HG03442 (cell line): Measurements from ENCODE around the gene DAND5.
A peak's percentile ranks its signal among the peaks of the same experiment; 100 is the strongest.
"Not testable (repeated sequence)": the region's sequence is repeated elsewhere in the genome, so short reads cannot be mapped to it uniquely, and the experiment has no call there.

Source experiments
- ATAC-seq: cut with Tn5 transposase; IDR thresholded peaks from one replicate; pipeline ENCODE4 v1.9.1; 2021; ENCODE audit warnings: mild to moderate bottlenecking, moderate library complexity; ENCODE audit not compliant: unreplicated experiment

The DAND5 gene

DNA sequence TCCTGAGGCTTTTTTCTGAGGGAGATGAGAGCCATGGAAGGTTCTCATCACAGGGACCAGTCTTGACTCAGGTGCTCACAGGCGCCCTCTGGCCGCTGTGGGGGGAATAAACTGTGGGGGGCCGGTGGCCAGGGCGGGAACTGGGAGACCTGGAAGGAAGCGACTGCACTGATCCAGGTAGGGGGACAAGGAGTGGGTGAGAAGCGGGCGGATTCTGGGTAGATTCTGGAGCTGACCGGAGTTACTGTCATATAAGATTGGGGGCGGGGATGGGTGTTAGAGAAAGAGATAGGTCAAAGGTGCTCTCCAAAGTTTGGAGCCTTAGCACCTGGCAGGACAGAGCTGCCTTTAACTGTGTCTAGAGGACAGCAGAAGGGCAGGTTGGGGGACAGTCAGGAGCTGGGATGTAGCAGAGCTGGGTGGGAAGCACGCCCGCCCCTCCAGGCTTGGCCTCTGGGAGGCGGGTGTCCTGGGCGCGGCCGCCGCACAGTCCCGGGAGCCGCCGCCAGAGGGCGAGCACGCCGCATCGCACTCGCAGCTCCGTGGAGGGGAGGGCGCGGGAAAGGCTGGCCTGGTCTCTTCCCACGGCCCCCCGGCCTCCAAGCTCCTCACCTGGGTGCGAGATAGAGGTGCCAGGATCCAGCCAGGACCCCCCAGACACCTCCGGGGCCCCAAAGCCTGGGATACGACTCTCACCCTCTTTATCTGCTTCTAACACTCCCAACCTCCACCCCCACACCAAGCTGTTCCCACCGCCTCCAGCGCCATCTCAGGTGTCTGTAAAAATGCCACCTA, 4.2 kb upstream of the DAND5 start:
- ATAC-seq = peak; percentile 66

DNA sequence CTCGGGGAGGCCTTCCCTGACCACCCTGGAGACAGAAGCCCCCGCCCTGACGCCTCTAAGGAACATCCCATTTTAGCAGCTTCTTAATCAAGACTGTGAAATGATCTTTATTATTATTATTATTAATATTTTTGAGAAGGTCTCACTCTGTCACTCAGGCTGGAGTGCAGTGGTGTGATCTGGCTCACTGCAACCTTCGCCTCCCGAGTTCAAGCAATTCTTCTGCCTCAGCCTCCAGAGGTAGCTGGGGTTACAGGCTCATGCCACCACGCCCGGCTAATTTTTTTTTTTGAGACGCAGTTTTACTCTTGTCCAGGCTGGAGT, 3.6 kb upstream of the DAND5 start:
- no peak for ATAC-seq

DNA sequence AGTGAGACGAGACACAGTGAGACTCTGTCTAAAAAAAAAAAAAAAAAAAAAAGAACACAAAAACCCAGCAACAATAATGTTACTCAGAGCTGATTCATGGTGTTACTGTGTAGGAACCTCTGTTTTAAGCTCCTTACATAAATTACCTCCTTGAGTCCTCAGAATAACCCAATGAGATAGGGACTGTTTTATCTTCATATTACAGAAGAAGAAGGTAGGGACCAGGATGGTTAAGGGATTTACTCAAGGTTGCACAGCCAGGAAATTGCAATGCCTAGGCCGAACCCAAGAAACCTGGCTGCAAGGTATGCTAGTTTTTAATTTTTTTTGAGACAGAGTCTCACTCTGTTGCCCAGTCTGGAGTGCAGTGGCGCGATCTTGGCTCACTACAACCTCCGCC, 1.5 kb upstream of the DAND5 start:
- no peak for ATAC-seq

DNA sequence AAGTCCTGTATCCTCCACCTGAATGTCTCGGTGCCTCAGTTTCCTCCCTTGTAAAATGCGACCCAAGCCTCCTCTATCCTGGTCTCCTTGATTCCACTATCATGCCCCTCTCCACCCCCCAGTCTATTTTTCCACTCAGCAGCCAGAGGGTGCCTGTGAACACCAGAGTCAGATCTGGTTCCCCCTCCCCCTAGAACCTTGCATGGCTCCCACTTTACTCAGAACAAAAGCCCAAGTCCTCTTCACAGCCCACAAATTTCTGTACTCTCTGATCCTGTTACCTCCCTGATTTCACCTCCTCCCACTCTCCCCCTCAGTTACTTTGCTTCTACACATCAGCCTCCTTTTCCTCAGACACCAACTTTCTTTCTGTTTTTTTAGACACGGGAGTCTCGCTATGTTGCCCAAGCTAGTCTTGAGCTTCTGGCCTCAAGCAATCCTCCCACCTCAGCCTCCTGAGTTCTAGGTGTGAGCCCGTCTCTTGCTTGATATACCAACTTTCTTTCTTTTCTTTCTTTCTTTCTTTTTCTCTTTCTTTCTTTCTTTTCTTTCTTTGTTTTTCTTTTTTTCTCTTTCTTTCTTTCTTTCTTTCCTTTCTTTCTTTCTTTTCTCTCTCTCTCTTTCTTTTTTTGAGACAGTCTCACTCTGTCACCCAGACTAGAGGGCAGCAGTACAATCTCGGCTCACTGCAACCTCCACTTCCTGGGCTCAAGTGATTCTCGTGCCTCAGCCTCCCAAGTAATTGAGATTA, 869 bp downstream of the DAND5 start:
- ATAC-seq = no peak

DNA sequence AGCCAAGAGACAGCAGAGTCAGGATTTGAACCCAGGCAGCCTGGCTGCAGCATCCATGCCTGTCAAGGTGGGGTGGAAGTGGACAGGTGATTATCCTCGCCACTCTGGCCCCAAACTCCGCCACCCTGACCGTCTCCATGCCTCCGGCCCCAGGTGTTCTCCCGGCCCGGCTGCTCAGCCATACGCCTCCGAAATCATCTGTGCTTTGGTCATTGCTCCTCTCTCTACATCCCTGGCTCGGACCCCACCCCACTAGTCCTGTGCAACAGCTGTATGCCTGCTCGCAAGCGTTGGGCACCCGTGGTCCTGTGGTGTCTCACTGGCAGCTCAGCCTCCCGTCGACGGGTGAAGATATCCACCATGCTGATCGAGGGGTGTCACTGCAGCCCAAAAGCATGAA, 3.9 kb downstream of the DAND5 start:
- no peak for ATAC-seq

DNA sequence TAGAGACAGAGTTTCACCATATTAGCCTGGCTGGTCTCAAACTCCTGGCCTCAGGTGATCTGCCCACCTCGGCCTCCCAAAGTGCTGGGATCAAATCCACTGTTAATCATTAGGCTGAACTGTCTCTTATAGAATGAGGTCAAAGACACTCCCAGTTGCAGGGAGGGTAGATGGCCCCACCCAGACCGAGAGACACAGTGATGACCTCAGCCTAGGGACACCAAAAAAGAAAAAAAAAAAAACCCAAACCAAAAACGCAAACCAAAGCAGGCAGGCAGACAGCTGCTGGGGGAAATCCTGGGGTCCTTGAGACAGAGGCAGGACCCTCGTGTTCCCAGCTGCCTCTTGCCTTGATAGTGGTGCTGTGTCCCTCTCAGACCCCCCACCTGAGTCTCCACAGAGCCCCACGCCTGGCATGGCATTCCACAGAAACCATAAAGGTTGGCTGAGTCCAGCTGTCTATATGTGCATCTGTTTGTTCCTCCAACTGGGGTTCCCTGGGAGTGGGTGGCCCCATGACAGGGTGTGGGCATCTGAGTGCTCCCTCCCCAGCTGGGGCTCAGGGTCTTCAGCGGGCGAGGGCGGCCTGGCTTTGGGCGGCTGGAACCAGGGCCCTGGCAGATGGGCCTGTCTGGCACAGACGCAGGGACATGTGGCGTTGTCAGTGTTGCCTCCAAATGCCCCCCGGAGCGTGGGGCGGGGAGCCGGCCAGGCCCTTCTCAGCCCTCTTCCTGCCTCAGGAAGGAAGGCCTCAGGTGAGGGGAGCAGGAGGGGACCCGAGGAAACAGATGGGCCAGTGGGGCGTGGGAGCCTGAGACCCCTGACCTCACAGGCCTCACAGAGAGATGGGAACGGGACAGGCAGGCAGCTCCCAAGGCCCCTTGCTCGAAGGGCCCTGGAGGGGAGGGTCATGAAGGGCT, 5.2 kb downstream of the DAND5 start:
- ATAC-seq = no peak

DNA sequence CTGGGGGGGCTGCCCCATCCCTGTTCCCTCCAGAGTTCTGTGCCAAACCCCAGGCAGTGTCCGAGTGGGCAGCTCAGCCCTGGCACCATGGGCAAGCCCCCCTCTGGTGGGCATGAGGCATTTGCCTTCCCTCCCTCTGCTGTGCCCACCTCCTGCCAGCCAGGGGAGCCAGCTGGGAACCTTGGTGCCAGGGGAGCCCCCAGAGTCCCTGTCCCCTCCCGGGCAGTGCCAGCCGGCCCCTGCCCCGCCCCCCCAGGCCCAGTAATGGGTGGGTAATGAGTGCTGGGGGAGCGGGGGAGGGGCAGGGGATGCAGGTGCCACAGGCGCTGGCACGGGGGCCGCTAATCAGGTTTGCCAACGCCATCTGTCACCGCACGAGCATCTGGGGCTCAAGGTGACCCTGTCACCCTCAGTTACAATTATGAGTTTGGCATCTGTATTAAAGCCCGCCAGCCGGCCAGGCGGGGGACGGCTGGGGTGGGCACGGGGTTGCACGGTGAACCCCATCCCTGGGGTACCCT, 5.9 kb downstream of the DAND5 start:
- no peak for ATAC-seq

DNA sequence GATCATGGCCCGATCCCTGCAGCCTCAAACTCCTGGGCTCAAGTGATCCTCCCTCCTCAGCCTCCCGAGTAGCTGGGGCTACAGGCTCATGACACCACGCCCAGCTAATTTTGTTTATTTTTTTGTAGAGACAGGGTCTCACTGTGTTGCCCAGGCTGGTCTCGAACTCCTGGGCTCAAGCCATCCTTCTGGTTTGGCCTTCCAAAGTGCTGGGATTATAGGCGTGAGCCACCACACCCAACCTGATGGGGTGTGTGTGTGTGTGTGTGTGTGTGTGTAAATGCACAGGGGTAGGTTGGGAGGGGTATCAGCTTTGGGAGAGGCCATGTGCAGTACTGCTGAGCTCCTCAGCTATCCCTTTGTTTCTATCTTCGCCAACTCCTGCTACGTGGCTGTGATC, 6.7 kb downstream of the DAND5 start:
- not testable (repeated sequence) for ATAC-seq

DNA sequence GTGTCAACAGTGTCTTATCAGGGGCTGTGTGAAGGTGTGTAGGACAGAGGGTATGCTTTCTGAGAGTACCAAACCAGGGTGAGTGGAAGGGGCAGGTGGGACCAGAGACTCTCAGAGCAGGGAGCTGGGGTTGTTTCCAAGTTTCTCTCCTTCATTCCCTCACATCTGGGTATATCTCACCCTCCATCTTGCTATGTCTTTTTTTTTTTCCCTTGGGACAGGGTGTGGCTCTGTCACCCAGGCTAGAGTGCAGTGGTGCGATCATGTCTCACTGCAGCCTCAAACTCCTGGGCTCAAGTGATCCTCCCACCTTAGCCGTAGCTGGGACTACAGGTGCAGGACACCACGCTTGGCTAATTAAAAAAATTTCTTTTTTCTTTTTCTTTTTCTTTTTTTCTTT, 10.6 kb downstream of the DAND5 start:
- no peak for ATAC-seq

DNA sequence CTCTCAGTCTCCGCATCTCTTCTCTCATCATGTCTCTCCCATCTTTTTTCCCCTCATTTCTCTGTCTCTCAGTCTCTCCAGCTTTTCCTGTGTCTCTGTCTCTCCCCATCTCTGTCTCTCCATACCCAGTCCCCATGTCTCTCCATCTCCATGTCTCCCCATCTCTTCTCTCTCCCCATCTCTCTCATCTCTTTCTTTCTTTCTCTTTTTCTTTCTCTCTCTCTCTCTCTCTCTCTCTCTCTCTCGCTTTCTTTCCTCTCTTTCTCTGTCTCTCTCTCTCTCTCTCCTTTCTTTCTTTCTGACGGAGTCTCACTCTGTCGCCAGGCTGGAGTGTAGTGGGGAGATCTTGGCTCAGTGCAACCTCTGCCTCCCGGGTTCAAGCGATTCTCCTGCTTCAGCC, 13.3 kb downstream of the DAND5 start:
- no peak for ATAC-seq

DNA sequence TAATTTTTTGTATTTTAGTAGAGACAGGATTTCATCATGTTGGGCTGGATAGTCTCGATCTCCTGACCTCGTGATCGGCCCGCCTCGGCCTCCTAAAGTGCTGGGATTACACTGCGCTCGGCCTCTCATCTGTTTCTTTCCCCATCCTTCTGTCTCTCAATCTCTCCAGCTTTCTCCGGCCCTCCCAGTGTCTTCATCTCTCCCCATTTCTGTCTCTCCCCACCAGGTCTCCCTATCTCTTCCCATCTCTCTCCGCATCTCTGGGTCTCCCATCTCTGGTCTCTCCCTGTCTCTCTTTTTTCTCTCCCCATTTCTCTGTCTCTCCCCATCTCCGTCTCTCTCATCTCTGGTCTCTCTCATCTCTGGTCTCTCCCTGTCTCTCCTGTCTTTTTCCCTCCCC, 13.7 kb downstream of the DAND5 start:
- no peak for ATAC-seq

DNA sequence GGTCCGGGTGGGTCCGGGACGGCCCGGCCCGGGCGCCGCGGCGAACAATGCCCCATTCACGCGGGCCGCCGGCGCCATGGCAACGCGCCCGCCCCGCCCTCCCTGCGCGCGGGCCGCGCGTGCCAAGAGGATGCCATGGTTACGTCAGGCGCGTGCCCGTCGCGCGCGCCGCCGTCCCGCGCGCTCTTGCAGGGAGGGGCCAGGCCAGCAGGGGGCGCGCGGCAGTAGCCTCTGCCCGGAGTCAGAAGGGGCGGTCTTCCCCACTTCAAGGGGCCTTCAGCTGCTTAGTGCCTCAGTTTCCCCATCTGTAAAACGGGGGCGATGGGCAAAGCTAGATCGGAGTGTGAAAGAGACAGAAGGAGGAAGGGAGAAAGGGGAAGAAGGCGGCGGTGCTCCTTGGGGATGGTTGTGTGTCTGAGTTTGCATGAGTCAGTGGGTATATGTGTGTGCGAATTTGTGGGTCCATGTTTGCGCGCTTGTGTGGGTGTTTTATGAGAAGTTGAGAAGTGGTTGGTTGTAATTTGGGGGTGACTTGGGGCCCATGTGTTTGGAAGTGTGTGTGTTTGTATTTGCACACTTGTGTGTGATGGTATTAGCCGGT, 14.3 kb downstream of the DAND5 start:
- ATAC-seq = peak; percentile 55

DNA sequence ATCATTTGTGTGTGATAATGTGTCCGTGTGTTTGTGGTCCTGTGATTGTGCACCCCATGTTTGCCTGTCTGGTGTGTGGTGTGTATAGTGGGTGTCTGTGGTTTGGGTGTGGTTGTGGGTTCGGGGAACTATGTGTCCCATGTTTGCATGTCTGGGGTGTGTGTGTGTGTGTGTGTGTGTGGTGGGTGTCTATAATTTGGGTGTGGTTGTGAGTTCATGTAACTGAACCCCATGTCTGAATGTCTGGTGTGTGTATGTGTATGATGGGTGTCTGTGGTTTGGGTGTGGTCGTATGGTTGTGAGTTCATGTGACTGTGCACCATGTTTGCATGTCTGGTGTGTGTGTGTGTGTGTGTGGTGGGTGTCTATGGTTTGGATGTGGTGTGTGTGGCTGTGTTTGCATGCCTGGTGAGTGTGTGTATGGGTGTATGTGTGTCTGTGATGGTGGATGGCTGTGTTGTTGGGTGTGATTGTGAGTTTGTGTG, 14.8 kb downstream of the DAND5 start:
- no peak for ATAC-seq

DNA sequence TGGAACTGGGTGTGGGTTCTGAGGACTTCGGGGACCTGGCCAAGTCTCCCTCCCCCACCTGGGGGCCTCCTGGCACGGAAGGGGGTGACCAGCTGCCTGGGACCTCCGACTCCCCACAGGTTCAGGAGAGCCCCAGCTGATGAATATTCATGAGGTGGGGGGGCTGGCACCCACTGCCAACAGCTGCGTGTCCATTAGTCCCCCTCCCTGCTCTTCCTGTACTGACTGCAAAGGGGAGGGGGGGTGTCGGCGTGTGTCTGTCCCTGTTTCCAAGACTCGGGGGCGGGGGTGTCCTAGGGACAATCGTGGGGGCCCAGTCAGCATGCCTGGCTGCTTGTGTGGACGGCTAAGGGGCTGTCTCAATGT, 15.3 kb downstream of the DAND5 start:
- no peak for ATAC-seq

DNA sequence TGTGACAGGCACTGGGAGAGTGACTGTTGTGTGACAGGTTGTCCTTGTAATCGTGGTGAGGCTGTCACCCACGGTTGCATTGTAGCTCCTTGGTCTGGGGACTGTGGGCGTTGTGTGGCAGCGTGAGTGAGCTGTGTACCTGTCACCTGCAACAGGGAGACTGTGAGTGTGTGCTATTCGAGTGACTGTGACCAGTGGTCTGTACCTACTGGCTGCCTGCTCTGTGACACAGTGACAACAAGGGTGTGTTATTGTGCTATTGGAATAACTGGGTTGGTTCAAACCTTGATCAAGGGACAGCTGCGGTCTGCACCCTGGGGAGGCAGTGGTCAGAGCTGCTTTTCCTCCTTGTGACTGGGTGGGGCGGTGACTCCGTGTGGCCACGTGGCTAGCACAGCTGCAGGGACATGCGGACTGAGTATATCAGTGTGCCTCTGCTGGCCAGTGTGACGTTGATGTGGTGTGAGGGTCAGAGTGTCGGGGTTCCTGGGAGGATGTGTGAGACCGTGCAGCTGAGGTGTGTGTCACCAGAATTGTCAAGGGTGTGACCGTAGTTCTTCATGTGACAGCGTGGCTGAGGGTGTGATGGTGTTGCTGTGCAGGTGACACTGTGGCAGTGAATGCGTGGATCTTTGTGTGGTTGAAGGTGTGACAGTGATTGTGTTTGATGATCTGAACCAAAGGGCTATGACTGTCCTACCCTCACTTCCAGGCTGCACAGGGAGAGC, 15.8 kb downstream of the DAND5 start:
- ATAC-seq = no peak

DNA sequence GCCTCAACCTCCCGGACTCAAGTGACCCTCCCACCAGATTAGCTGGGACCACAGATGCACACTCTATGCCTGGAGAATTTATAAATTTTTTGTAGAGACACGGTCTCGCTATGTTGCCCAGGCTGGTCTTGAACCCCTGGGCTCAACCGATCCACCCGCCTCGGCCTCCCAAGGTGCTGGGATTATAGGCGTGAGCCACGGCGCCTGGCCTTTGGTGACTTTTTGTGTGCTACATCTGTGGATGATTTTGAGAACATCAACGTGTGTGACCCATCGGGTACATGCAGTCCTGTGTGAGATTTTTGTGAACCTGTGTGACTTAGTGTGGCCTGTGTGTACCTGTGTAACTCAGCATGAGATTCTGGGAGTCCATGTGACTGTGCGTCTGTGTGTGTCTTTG, 17.4 kb downstream of the DAND5 start:
- no peak for ATAC-seq

DNA sequence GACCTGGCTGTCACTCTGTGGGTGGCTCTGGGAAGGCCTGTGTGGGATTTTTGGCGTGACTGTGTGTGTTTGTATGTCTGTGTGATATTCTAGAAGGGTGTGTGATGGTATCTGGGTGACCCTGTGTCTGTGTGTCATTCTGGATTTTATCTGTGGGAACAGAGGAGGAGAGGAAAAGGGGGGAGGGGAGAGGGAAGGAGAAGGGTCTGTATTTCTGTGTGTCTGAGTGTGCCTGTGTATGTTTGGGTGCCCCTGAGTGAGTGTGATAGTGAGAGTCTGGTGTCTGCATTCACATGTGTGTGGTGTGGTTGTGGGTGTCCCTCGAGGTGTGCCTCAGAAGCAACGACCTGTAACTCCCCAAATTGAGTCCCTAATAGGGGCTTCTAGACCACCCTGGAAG, 17.8 kb downstream of the DAND5 start:
- ATAC-seq = no peak

DNA sequence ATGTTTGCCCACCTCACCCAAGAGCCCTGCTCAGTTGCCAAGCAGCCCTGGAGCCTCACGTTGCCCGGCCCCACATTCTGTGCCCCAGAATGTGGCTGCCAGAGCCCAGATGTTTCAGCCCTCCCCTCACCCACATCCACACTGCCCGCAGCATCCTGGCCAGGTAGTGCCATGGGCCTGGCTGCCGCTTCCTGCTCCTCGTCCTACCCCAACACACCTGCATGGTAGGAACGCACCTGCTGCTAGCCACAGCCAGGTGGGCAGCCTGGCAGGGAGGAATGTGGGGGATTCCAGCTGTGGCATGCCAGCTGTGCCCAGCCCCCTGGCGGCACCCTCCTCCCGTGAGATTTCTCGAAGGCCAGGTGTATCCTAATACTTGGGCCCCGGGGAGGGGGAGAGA, 18.4 kb downstream of the DAND5 start:
- ATAC-seq = no peak

DNA sequence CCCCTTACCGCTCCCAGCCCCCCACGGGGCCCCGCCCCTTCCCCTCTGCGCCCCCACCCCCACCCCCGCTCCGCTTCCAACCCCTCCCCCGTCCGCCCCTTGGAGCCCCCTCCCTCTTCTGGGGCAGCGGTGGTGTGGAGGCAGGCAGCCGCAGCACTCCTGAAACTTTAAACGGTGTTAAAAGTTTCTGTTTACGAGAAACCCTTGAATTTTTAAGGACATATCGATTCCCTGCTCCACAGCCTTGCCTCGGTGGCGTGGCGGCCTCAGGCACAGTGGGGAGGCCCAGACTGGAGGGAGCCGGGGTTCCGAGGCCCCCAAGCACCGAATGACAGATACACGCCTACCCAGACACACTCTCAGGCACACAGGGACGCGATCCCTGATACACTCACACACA, 21.1 kb downstream of the DAND5 start:
- ATAC-seq = no peak

DNA sequence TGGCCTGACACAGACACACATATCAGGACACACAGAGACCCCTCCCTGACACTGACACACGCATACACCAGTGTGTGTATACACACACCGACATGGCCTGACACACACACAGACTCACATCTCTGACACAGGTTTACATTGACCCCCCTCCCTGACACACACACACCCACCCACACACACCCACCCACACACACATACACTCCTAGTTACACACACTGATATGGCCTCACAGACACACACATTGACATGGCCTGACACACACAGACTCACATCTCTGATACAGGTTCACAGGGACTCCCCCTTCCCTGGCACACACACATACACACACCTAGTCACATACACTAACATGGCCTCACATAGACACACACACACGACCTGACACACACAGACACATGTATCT, 21.5 kb downstream of the DAND5 start:
- no peak for ATAC-seq
